Activated T-cell treated with anti-CD3 and anti-CD28 coated beads, Interleukin-2, amount 50 U/mL, for 72 hours (primary cell): ENCODE data around the gene AKNAD1. TPM values are rescaled to one million over a fixed set of nuclear protein-coding genes. Genes with fewer than 3 reads are reported as not detected.

Experiments used
- ATAC-seq, 2 donors: fragments of 150-1000 bp; cut with Tn5 transposase; replicated peaks in 1 of 2; 2 replicates each; pipeline ENCODE4 v1.10.0; 2021; ENCODE audit warnings: moderate library complexity in 2 of 2, mild to moderate bottlenecking in 1 of 2
- DNase-seq, 2 donors: peaks; one replicate each; pipeline ENCODE4 v3.0.0; 2021 to 2022; ENCODE audit warnings: mixed read lengths in 1 of 2
- H3K27ac Mint-ChIP-seq: one replicate; pipeline ENCODE4 v1.8.0; 2022; ENCODE audit warnings: mild to moderate bottlenecking, moderate library complexity, mixed read lengths
- H3K27me3 Mint-ChIP-seq: one replicate; pipeline ENCODE4 v1.8.0; 2022; ENCODE audit warnings: low read depth, mixed read lengths
- H3K36me3 Mint-ChIP-seq, 2 donors: one replicate each; pipeline ENCODE4 v1.8.0; 2022; ENCODE audit warnings: mixed read lengths in 2 of 2, mild to moderate bottlenecking in 1 of 2; ENCODE audit not compliant: insufficient read depth in 2 of 2
- H3K4me1 Mint-ChIP-seq: one replicate; pipeline ENCODE4 v1.8.0; 2022; ENCODE audit warnings: low read depth, mixed read lengths
- H3K4me3 Mint-ChIP-seq, 2 donors: one replicate each; pipeline ENCODE4 v1.8.0; 2022; ENCODE audit warnings: mild to moderate bottlenecking in 2 of 2, mixed read lengths in 2 of 2, moderate library complexity in 2 of 2
- H3K9me3 Mint-ChIP-seq, 2 donors: one replicate each; pipeline ENCODE4 v1.8.0; 2022; ENCODE audit warnings: mixed read lengths in 2 of 2
- total RNA-seq, 2 donors: library from RNA; stranded (reverse); gene quantifications; one replicate each; pipeline ENCODE4 v1.2.3, GENCODE V29; 2022

The AKNAD1 gene
- total RNA-seq, 2 donors from 2014 or later = not detected

- Mint-ChIP-seq H3K4me3 (no peak overlapping the region), H3K36me3 (peaks cover 20 to 33% of the 10 kb centered on the region in 2 donors), H3K4me1 (no peaks in the 10 kb centered on the region), H3K27ac (no peak overlapping the region), H3K9me3 (peaks cover 10 to 11% of the 10 kb centered on the region in 2 donors), H3K27me3 (no peaks in the 10 kb centered on the region)
- no peak for ATAC-seq
- DNase-seq = no peak
These were observed 75.8 kb downstream of the AKNAD1 start for GRCh38 chr1:108780937-108781574.

DNA sequence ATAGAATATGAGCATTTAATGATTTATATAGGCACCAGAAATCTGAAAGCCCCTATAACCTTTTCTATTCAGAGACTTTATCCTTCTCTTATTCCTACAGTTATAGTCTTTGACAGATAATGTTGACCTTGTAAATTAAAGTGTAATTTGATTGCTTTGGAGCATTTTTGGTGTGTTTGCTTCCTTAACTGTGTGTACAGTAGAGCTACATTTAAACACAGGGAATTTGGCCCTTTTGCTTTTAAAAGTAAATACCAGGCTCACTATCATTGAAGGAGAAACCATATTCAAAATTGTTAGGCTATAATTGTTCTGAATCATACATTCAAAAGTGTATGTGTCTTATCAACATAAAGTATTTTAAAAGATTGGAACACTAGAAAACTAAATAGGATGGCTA lies 77.4 kb downstream of the AKNAD1 start:
- H3K4me1 Mint-ChIP-seq = no peaks in the 10 kb centered on the region
- H3K27me3 Mint-ChIP-seq = no peaks in the 10 kb centered on the region
- ATAC-seq (no peak), DNase-seq (no peak)
- peaks cover 5 to 23% of the 10 kb centered on the region in 2 donors for H3K36me3 Mint-ChIP-seq
- H3K27ac Mint-ChIP-seq = no peak overlapping the region
- H3K9me3 Mint-ChIP-seq = peaks cover 1 to 2% of the 10 kb centered on the region in 2 donors
- no peak overlapping the region for H3K4me3 Mint-ChIP-seq

DNA sequence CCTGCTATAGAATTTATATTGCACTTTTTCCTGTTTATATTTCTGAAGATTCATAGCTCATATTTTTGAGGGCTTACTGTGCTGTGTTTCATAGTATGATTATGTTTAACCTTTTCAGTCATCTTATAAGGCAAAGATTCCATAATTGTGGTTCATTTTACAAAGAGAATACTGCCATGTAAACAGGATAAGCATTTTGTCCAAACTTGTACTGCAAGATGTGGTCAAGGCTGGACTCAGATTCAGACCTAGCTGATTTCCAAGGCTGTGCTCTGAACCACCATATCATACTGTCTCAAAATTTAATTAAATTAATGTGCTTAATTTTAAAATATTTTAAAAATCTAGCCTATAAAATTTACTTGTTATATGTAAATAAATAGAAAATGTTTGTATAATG lies 79.1 kb downstream of the AKNAD1 start:
- Mint-ChIP-seq H3K36me3 (peaks cover 0 to 8% of the 10 kb centered on the region in 2 donors), H3K4me3 (no peak overlapping the region), H3K4me1 (no peaks in the 10 kb centered on the region), H3K27me3 (no peaks in the 10 kb centered on the region), H3K27ac (no peak overlapping the region), H3K9me3 (no peaks in the 10 kb centered on the region)
- no peak for ATAC-seq
- DNase-seq = no peak

DNA sequence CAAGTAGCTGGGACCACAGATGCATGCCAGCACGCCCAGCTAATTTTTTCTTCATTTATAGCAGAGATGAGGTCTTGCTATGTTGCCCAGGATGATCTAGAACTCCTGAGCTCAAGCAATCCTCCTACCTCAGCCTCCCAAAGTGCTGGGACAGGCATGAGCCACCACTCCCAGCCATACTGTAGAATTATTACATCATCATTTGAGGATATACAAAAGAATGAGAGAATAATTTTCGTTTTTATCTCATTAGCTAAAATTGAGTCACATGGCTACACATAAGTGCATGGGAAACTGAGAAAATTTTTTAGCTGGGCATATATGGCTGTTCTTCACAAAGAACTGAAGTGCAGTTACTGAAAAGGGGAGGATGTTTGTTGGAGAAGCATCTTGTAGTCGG lies 89.2 kb downstream of the AKNAD1 start:
- no peak overlapping the region for H3K27ac Mint-ChIP-seq
- H3K27me3 Mint-ChIP-seq = no peaks in the 10 kb centered on the region
- DNase-seq (no peak), ATAC-seq (no peak)
- H3K9me3 Mint-ChIP-seq = no peaks in the 10 kb centered on the region
- H3K36me3 Mint-ChIP-seq = peaks cover 3 to 6% of the 10 kb centered on the region in 2 donors
- H3K4me1 Mint-ChIP-seq = no peaks in the 10 kb centered on the region
- H3K4me3 Mint-ChIP-seq = no peak overlapping the region

GRCh38 chr1:108767115-108767514 lies 89.8 kb downstream of the AKNAD1 start:
- H3K27ac Mint-ChIP-seq = no peak overlapping the region
- H3K36me3 Mint-ChIP-seq = peaks cover 3 to 6% of the 10 kb centered on the region in 2 donors
- DNase-seq (no peak), ATAC-seq (no peak)
- no peaks in the 10 kb centered on the region for H3K27me3 Mint-ChIP-seq
- no peaks in the 10 kb centered on the region for H3K4me1 Mint-ChIP-seq
- H3K4me3 Mint-ChIP-seq = no peak overlapping the region
- H3K9me3 Mint-ChIP-seq = no peaks in the 10 kb centered on the region

Other genes with a start within 250 kb of the AKNAD1 start
- 10 to 100 TPM; 21.1 to 25.1 TPM for gene HENMT1, start 196.0 kb downstream of the AKNAD1 start, total RNA-seq
- 10 to 100 TPM; 86.3 to 87.4 TPM for gene PRPF38B, start 164.8 kb downstream of the AKNAD1 start, total RNA-seq
- under 1 TPM; 0.14 to 0.26 TPM for gene FNDC7, start 144.2 kb downstream of the AKNAD1 start, total RNA-seq
- gene STXBP3, start 110.4 kb downstream of the AKNAD1 start, total RNA-seq = 10 to 100 TPM; 45.0 to 45.5 TPM
- 10 to 100 TPM; 15.1 to 16.7 TPM for gene GPSM2, start 19.9 kb upstream of the AKNAD1 start, total RNA-seq
- gene CLCC1, start 106.4 kb upstream of the AKNAD1 start, total RNA-seq = 10 to 100 TPM; 17.6 to 19.7 TPM
- gene WDR47, start 185.0 kb upstream of the AKNAD1 start, total RNA-seq = 1 to 10 TPM; 7.5 to 9.5 TPM
- gene TAF13, start 218.9 kb upstream of the AKNAD1 start, total RNA-seq = 10 to 100 TPM; 25.9 to 29.4 TPM
- 10 to 100 TPM; 50.2 to 57.1 TPM for gene TMEM167B, start 233.7 kb upstream of the AKNAD1 start, total RNA-seq